ENCODE measurements around the gene ANAPC10.
"Not testable (repeated sequence)": the region's sequence is repeated elsewhere in the genome, so short reads cannot be mapped to it uniquely, and the experiment has no call there.

The ANAPC10 gene

GRCh38 chr4:145003675-145004074 lies 94.3 kb downstream of the ANAPC10 start:
- no peak for TF ChIP-seq ZNF274 (IDR thresholded peaks at IDR 0.05; ENCODE audit: low read depth, low read length)

GRCh38 chr4:145001635-145002034 lies 96.4 kb downstream of the ANAPC10 start:
- H3K4me3 ChIP-seq (ENCODE audit: low read length): no peak overlapping the region
- TF ChIP-seq ZNF274 (IDR thresholded peaks at IDR 0.05; ENCODE audit: low read depth, low read length): no peak

More at GRCh38 chr4:145003675-145004074, 94.3 kb downstream of the ANAPC10 start:
- H3K4me3 ChIP-seq (ENCODE audit: low read length): no peak overlapping the region

GRCh38 chr4:145000656-145001055 lies 97.3 kb downstream of the ANAPC10 start:
- not testable (repeated sequence) for H3K4me3 ChIP-seq (ENCODE audit: low read length)

GRCh38 chr4:144989306-144989705 lies 108.7 kb downstream of the ANAPC10 start:
- no peak overlapping the region for H3K4me3 ChIP-seq (ENCODE audit: low read length)
- no peak for TF ChIP-seq ZNF274 (IDR thresholded peaks at IDR 0.05; ENCODE audit: low read depth, low read length)

- TF ChIP-seq ZNF274 (IDR thresholded peaks at IDR 0.05; ENCODE audit: low read depth, low read length): no peak
- no peak overlapping the region for H3K4me3 ChIP-seq (ENCODE audit: low read length)
Observed at GRCh38 chr4:144985531-144985930, 112.5 kb downstream of the ANAPC10 start.

DNA sequence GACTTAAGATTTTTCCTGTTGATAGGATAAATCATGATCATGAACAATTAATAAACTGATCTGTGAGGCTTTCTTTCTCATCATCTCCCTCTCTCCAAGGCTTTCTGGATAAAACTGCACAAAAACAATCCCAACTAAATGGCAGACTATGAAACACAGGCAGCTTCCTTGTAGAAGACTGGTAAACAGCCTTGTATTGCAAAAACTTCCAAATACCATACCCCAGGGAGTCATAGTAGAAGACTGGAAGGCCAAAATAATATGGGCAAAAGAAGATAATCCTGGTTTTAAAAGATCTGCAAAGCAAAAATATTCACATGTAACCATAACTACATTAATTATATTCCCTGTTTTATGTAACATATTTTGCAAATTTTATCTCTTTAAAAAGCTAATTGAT lies 113.0 kb downstream of the ANAPC10 start:
- no peak overlapping the region for H3K4me3 ChIP-seq (ENCODE audit: low read length)
- TF ChIP-seq ZNF274 (IDR thresholded peaks at IDR 0.05; ENCODE audit: low read depth, low read length): no peak

- H3K4me3 ChIP-seq (ENCODE audit: low read length): no peak overlapping the region
Observed at GRCh38 chr4:144984241-144984640, 113.8 kb downstream of the ANAPC10 start.

DNA sequence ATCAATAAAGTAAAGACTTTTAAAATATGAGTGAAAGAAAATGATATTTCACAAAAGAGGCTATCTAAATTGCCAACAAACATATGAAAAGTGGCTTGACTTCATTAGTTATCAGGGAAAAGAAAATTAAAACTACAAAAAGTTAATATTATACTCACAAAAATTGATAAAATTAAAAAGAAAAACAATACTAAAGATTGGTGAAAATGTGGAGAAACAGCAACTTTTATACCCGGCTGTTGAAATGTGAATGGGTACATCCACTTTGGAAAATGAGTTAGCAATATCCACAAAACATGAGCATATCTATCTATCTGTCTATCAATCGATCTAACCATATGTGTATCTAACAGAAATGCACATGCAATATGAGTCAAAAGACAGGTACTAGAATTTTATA lies 122.3 kb downstream of the ANAPC10 start:
- TF ChIP-seq ZNF274 (IDR thresholded peaks at IDR 0.05; ENCODE audit: low read depth, low read length): no peak
- H3K4me3 ChIP-seq (ENCODE audit: low read length): no peak overlapping the region

More at GRCh38 chr4:144984241-144984640, 113.8 kb downstream of the ANAPC10 start:
- TF ChIP-seq ZNF274 (IDR thresholded peaks at IDR 0.05; ENCODE audit: low read depth, low read length): no peak

- TF ChIP-seq ZNF274 (IDR thresholded peaks at IDR 0.05; ENCODE audit: low read depth, low read length): no peak
- H3K4me3 ChIP-seq (ENCODE audit: low read length): no peak overlapping the region
Observed at GRCh38 chr4:144970597-144970996, 127.4 kb downstream of the ANAPC10 start.

DNA sequence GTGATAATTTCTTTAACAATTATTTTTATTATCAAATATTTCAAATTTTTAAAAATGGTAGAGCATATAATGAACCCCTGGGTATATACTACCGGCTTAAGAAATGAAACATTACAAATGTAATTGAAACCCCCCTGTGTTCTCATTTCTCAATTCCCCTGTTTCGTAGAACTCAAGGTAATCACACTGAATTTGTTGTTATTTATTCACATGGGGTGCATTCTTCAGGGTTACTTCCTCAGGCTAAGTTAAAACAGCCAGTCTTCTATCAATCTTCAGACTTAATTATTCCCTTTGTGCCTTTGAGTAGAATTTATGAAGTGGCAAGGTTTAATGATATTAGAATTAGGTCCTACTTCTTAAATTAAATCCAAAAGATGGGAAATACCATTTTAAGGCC lies 128.2 kb downstream of the ANAPC10 start:
- no peak for TF ChIP-seq ZNF274 (IDR thresholded peaks at IDR 0.05; ENCODE audit: low read depth, low read length)
- no peak overlapping the region for H3K4me3 ChIP-seq (ENCODE audit: low read length)

DNA sequence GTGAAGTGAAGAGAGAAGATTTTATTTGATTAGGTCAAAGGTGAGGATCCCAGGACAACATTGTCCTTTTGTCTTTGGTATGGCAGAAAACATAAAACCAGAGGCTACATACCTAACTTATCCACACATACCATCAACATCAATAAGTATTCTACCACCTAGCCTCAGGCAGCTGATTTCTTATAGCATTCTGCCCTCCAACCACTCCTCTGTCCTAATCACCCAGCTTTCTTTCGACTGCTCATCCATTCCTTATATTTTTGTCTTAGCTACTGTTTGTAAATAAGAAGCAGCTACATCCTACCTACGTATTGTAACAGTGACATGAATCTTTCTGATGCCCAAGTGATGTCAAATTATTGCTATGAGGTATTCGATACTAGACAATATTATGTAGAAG lies 129.4 kb downstream of the ANAPC10 start:
- H3K4me3 ChIP-seq (ENCODE audit: low read length): no peak overlapping the region
- no peak for TF ChIP-seq ZNF274 (IDR thresholded peaks at IDR 0.05; ENCODE audit: low read depth, low read length)

- no peak for TF ChIP-seq ZNF274 (IDR thresholded peaks at IDR 0.05; ENCODE audit: low read depth, low read length)
Observed at GRCh38 chr4:144967161-144967560, 130.8 kb downstream of the ANAPC10 start.

DNA sequence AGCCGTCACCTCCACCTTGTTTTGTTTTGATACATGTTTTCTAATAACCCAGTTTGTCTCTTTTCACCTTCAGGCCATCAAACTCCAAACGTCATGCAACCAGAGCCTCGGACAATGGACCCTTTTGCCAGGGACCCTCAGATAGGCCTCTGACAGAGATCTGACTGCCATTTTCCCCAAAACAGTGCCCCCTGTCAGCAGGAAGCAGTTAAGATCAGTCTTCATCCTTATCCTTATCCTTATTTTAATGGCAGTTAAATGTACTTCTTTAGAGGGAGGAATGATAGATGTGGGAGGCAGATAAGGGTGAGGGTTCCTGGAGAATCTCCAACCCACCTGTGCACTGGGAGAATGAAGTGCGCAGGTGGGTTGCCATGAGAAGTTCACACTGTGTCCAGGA lies 135.7 kb downstream of the ANAPC10 start:
- no peak for TF ChIP-seq ZNF274 (IDR thresholded peaks at IDR 0.05; ENCODE audit: low read depth, low read length)
- H3K4me3 ChIP-seq (ENCODE audit: low read length): no peak overlapping the region

More at GRCh38 chr4:144967161-144967560, 130.8 kb downstream of the ANAPC10 start:
- no peak overlapping the region for H3K4me3 ChIP-seq (ENCODE audit: low read length)

GRCh38 chr4:144955104-144955503 lies 142.9 kb downstream of the ANAPC10 start:
- no peak overlapping the region for H3K4me3 ChIP-seq (ENCODE audit: low read length)
- TF ChIP-seq ZNF274 (IDR thresholded peaks at IDR 0.05; ENCODE audit: low read depth, low read length): no peak

GRCh38 chr4:144954230-144954629 lies 143.8 kb downstream of the ANAPC10 start:
- no peak overlapping the region for H3K4me3 ChIP-seq (ENCODE audit: low read length)
- TF ChIP-seq ZNF274 (IDR thresholded peaks at IDR 0.05; ENCODE audit: low read depth, low read length): no peak

- TF ChIP-seq ZNF274 (IDR thresholded peaks at IDR 0.05; ENCODE audit: low read depth, low read length): no peak
Observed at GRCh38 chr4:144948421-144948820, 149.6 kb downstream of the ANAPC10 start.

More at GRCh38 chr4:144948421-144948820, 149.6 kb downstream of the ANAPC10 start:
- no peak overlapping the region for H3K4me3 ChIP-seq (ENCODE audit: low read length)

All from GM08714 (cell line).